HepG2 (cell line): ENCODE measurements around the gene CCDC158. TPM values are rescaled to one million over a fixed set of nuclear protein-coding genes. Genes with fewer than 3 reads are reported as not detected.

Experiments used
- ATAC-seq: fragments of 200-7000 bp; cut with Tn5 transposase; 3 replicates; pipeline ENCODE4 v1.9.1; 2020; ENCODE audit warnings: mild to moderate bottlenecking, moderate library complexity
- BruUV-seq: library from RNA; stranded (reverse); fragments of 400-500 nt; replicated peaks from 2 replicates; lab custom pipeline; 2021; lab: Mats Ljungman, UMichigan
- CTCF ChIA-PET: fragments of 300-600 bp; formaldehyde crosslinking; extraction: SDS; loops from one replicate; lab custom pipeline; 2021; ENCODE audit warnings: low total read pairs, inconsistent platforms, low intra/inter-chr PET ratio; lab: Yijun Ruan, JAX
- POLR2A ChIA-PET: fragments of 350-600 bp; sonication (Branson Sonifier 250); formaldehyde crosslinking; loops from one replicate; lab custom pipeline; 2020; ENCODE audit warnings: antibody characterized with exemption, inconsistent platforms; lab: Yijun Ruan, JAX
- DNase-seq: peaks from one replicate; pipeline ENCODE4 v3.0.0-alpha.2; 2015; ENCODE audit warnings: low spot score
- FAIRE-seq: peaks from 3 replicates; lab custom pipeline; 2011; peaks lifted over from hg19 to GRCh38; lab: Jason Lieb, UNC
- H2AFZ ChIP-seq: one replicate; pipeline ENCODE4 v1.6.1; 2011; ENCODE audit warnings: low read length, inconsistent platforms
- H3K27ac ChIP-seq: fragments of 300-600 bp; 3 replicates; pipeline ENCODE4 v1.8.0; 2011; ENCODE audit warnings: mixed run types, mild to moderate bottlenecking, mixed read lengths, low read length, inconsistent platforms; ENCODE audit not compliant: insufficient read depth; ENCODE audit errors: extremely low read length
- H3K27me3 ChIP-seq, 2 experiments: fragments of 200-600 bp in 1 of 2; 2 replicates in 1 of 2; 3 replicates in 1 of 2; pipeline versions ENCODE4 v1.6.0 to v1.8.0; 2011; ENCODE audit warnings: low read length in 2 of 2, mild to moderate bottlenecking in 2 of 2, moderate library complexity in 2 of 2, inconsistent platforms in 1 of 2; ENCODE audit not compliant: insufficient read depth in 2 of 2, control insufficient read depth in 1 of 2
- H3K36me3 ChIP-seq, 2 experiments: fragments of 200-600 bp in 1 of 2; replicated peaks in 1 of 2; 2 replicates in 1 of 2; 3 replicates in 1 of 2; pipeline versions ENCODE4 v1.5.1 to v1.8.0; 2011; ENCODE audit warnings: low read length in 2 of 2, inconsistent platforms in 1 of 2; ENCODE audit not compliant: insufficient read depth in 2 of 2, control insufficient read depth in 1 of 2
- H3K4me1 ChIP-seq: 2 replicates; pipeline ENCODE4 v1.5.1; 2012; ENCODE audit warnings: low read length, inconsistent platforms; ENCODE audit not compliant: insufficient read depth
- H3K4me2 ChIP-seq: 2 replicates; pipeline ENCODE4 v1.6.0; 2011; ENCODE audit warnings: low read depth, low read length, inconsistent platforms
- H3K4me3 ChIP-seq, 3 experiments: fragments of 200-600 bp in 1 of 3; sonication (generic), shearing (Covaris generic) in 1 of 3; replicated peaks in 1 of 3; 2 replicates each; pipeline ENCODE4 v1.5.1; 2011 to 2016; ENCODE audit warnings: low read length in 3 of 3, inconsistent platforms in 2 of 3, low read depth in 2 of 3, mild to moderate bottlenecking in 2 of 3, control low read depth in 1 of 3, mixed read lengths in 1 of 3; ENCODE audit not compliant: insufficient read depth in 1 of 3
- H3K79me2 ChIP-seq: one replicate; pipeline ENCODE4 v1.6.1; 2011; ENCODE audit warnings: low read length, inconsistent platforms; ENCODE audit not compliant: insufficient read depth
- H3K9ac ChIP-seq: 2 replicates; pipeline ENCODE4 v1.6.0; 2011; ENCODE audit warnings: mild to moderate bottlenecking, low read depth, low read length, inconsistent platforms; ENCODE audit not compliant: insufficient read depth
- H3K9me3 ChIP-seq: 2 replicates; pipeline ENCODE4 v1.5.1; 2012; ENCODE audit warnings: mild to moderate bottlenecking, low read length
- H4K20me1 ChIP-seq: 2 replicates; pipeline ENCODE4 v1.6.0; 2011; ENCODE audit warnings: inconsistent platforms, mild to moderate bottlenecking, low read length, moderate library complexity; ENCODE audit not compliant: insufficient read depth
- NFIB ChIP-seq: sonication (generic); formaldehyde crosslinking; IDR thresholded peaks from 2 replicates; pipeline ENCODE4 v1.9.0; 2021; ENCODE audit warnings: missing genetic modification reagents, mild to moderate bottlenecking, borderline replicate concordance
- ZNF761 ChIP-seq: sonication (generic); formaldehyde crosslinking; conservative IDR thresholded peaks from 2 replicates; pipeline ENCODE4 v1.4.0; 2020; ENCODE audit warnings: mild to moderate bottlenecking, missing genetic modification reagents
- WGBS: methylation state at CpG from one replicate; pipeline ENCODE4 v1.1.6; 2017; ENCODE audit warnings: low lambda C conversion rate; 5-methylcytosine and 5-hydroxymethylcytosine counted together
- in situ Hi-C: cut with HindIII; loops from 2 replicates; pipeline ENCODE4 v1.10.0; 2017; ENCODE audit warnings: low pct_unique_long_range_greater_than_20kb; ENCODE audit not compliant: extremely low pct_ligation_motif_present
- intact Hi-C: fragments of 100-400 bp; cut with micrococcal nuclease; formaldehyde crosslinking; loops from one replicate; pipeline ENCODE4 v1.10.0; 2022; ENCODE audit not compliant: unreplicated experiment
- polyA plus RNA-seq, 8 experiments: library from polyadenylated mRNA; depleted of rRNA in 3 of 8; stranded (reverse) in 7 of 8; unstranded in 1 of 8; fragments of >200 nt; fragmentation: Illumina TruSeq in 4 of 8; extraction: Trizol in 4 of 8; gene quantifications; 2 replicates each; pipeline versions ENCODE4 v1.2.1 to v1.2.3, GENCODE V29; 2011 to 2016; ENCODE audit warnings: low read depth in 4 of 8, missing spikeins in 1 of 8, mixed read lengths in 1 of 8; ENCODE audit not compliant: insufficient read depth in 1 of 8
- total RNA-seq, 5 experiments: library from RNA; depleted of rRNA; stranded (reverse); fragments of >200 nt; fragmentation: Illumina TruSeq; extraction: Trizol; gene quantifications; 2 replicates each; pipeline ENCODE4 v1.2.3, GENCODE V29; 2016; ENCODE audit warnings: low read depth in 1 of 5
- TF ChIP-seq, protein P1 (sequence below): sonication (generic); formaldehyde crosslinking; IDR thresholded peaks from 2 replicates; pipeline ENCODE4 v1.4.0; 2020; ENCODE audit warnings: missing genetic modification reagents, borderline replicate concordance
- TF ChIP-seq, protein P2 (sequence below): sonication (generic); formaldehyde crosslinking; IDR thresholded peaks from 2 replicates; pipeline ENCODE4 v1.4.0; 2020; ENCODE audit warnings: missing genetic modification reagents
- TF ChIP-seq, protein P3 (sequence below): sonication (generic); formaldehyde crosslinking; IDR thresholded peaks from 2 replicates; pipeline ENCODE4 v1.4.0; 2020; ENCODE audit warnings: missing genetic modification reagents

Gene CCDC158
- total and polyA plus RNA-seq, 2 of the 13 experiments (the other 11 are each of a cell fraction or from before 2014, with no cell fraction given), result not detected

DNA sequence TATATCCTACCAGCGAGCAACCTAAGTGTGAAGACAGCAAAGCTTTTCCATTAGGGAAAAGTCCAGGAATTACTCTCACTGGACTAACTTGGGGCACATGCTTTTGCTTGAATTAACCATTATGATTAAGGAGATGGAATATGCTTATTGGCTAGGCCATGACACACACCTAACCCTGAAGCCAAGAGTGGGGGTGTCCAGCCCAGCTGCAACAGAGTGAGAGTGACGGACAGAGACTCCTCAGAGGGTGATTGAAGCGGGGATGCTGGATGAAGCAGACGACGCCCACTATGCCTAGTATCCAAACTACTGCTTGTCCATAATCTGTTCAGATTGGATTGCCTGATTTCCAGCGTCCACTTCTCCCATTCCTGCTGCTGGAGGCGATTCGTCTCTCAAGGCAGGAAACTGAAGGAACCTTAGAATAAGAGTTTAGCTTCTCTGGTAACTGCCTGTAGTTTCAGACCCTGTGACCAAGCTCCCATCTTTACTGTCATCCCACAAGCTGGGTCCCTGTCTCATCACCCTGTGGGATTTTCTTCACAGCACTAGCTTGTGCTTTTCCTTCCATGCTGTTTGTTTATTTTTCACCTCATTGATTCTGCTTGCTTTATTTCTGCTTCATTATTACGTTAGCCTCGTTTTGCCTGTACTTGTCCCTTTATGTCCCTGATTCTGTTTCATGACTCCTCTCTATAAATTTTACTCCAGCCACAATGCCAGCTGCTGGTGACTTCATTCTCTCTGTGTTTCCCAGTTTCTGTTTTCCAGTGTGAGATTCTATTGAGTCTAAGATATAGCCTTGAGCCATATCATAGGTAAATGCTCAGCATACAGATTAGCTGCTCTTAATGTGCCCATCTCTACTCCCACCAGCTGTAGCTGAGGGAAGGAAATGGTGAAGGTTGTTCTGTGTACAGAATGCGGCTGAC lies 150.4 kb downstream of the CCDC158 start:
- in situ Hi-C loops (no loop called here), intact Hi-C loops (no loop called here)
- POLR2A ChIA-PET, result no interaction called here
- WGBS, result 77% methylated on average over 11 of the region's 11 CpGs
- peaks cover 67% of the 10 kb centered on the region for H3K4me1 ChIP-seq
- H4K20me1 ChIP-seq, result no peaks in the 10 kb centered on the region
- no peak overlapping the region for H3K4me2 ChIP-seq
- no peak overlapping the region for H3K27ac ChIP-seq
- no peaks in the 10 kb centered on the region for H3K9me3 ChIP-seq
- H3K4me3 ChIP-seq, result no peak overlapping the region
- CTCF ChIA-PET, result no interaction called here
- H3K27me3 ChIP-seq, result no peaks in the 10 kb centered on the region
- TF ChIP-seq, protein P1, sequence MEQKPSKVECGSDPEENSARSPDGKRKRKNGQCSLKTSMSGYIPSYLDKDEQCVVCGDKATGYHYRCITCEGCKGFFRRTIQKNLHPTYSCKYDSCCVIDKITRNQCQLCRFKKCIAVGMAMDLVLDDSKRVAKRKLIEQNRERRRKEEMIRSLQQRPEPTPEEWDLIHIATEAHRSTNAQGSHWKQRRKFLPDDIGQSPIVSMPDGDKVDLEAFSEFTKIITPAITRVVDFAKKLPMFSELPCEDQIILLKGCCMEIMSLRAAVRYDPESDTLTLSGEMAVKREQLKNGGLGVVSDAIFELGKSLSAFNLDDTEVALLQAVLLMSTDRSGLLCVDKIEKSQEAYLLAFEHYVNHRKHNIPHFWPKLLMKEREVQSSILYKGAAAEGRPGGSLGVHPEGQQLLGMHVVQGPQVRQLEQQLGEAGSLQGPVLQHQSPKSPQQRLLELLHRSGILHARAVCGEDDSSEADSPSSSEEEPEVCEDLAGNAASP, result no peak
- TF ChIP-seq NFIB (CRISPR knock-in tag), result no peak
- FAIRE-seq, result no peak
- H3K79me2 ChIP-seq, result no peaks in the 10 kb centered on the region
- H3K36me3 ChIP-seq, result no peaks in the 10 kb centered on the region
- H2AFZ ChIP-seq, result no peak overlapping the region
- ATAC-seq, result no peak
- no peak overlapping the region for H3K9ac ChIP-seq
- no TSS peak for BruUV-seq
- DNase-seq, result no peak

GRCh38 chr4:76267811-76268210 lies 153.1 kb downstream of the CCDC158 start:
- no peaks in the 10 kb centered on the region for H3K36me3 ChIP-seq
- H3K27me3 ChIP-seq, result no peaks in the 10 kb centered on the region; a peak in 1 of 5 replicates
- no peaks in the 10 kb centered on the region for H3K79me2 ChIP-seq
- intact Hi-C loops, result no loop called here
- no peak overlapping the region for H3K27ac ChIP-seq
- in situ Hi-C loops, result no loop called here
- no peak overlapping the region for H2AFZ ChIP-seq
- no TSS peak for BruUV-seq
- peaks cover 52% of the 10 kb centered on the region for H3K4me1 ChIP-seq
- no peak overlapping the region for H3K4me2 ChIP-seq
- ATAC-seq, result no peak
- no peak for FAIRE-seq
- no peak for DNase-seq
- no peak for TF ChIP-seq ZNF761 (CRISPR knock-in tag)
- TF ChIP-seq, protein P2, sequence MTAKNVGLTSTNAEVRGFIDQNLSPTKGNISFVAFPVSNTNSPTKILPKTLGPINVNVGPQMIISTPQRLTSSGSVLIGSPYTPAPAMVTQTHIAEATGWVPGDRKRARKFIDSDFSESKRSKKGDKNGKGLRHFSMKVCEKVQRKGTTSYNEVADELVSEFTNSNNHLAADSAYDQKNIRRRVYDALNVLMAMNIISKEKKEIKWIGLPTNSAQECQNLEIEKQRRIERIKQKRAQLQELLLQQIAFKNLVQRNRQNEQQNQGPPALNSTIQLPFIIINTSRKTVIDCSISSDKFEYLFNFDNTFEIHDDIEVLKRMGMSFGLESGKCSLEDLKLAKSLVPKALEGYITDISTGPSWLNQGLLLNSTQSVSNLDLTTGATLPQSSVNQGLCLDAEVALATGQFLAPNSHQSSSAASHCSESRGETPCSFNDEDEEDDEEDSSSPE (CRISPR knock-in tag), result no peak
- TF ChIP-seq, protein P3, sequence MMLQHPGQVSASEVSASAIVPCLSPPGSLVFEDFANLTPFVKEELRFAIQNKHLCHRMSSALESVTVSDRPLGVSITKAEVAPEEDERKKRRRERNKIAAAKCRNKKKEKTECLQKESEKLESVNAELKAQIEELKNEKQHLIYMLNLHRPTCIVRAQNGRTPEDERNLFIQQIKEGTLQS (CRISPR knock-in tag), result no peak
- ChIA-PET POLR2A (no interaction called here), CTCF (no interaction called here)
- H3K4me3 ChIP-seq, result no peak overlapping the region
- H3K9ac ChIP-seq, result no peak overlapping the region
- no peaks in the 10 kb centered on the region for H3K9me3 ChIP-seq
- 91% methylated on average over 6 of the region's 6 CpGs for WGBS
- no peaks in the 10 kb centered on the region for H4K20me1 ChIP-seq
